GM12872 (cell line): ENCODE data around the gene TBXAS1.

ENCODE experiments used
- CTCF ChIP-seq: IDR thresholded peaks from 3 replicates; pipeline ENCODE4 v1.5.1; 2011; ENCODE audit warnings: low read depth, mild to moderate bottlenecking, low read length, moderate library complexity; ENCODE audit not compliant: insufficient read depth

Gene TBXAS1

GRCh38 chr7:140060243-140060630 is 231.2 kb downstream of the TBXAS1 start:
- TF ChIP-seq CTCF = no peak

- no peak for TF ChIP-seq CTCF
Observed at GRCh38 chr7:140060788-140061606, 231.9 kb downstream of the TBXAS1 start.

- no peak for TF ChIP-seq CTCF
Observed at GRCh38 chr7:140061607-140061930, 232.5 kb downstream of the TBXAS1 start.

GRCh38 chr7:140062118-140062527 is 233.1 kb downstream of the TBXAS1 start:
- TF ChIP-seq CTCF = no peak

- TF ChIP-seq CTCF = no peak
Observed at GRCh38 chr7:140062528-140063299, 233.7 kb downstream of the TBXAS1 start, which contains the start of gene PARP12. PARP12 (minus strand) TSS chr7:140062951; CDS start chr7:140062847, 104 bp downstream.

GRCh38 chr7:140067052-140067451 is 238.0 kb downstream of the TBXAS1 start:
- TF ChIP-seq CTCF = no peak

- TF ChIP-seq CTCF = no peak
Observed at GRCh38 chr7:140068033-140068432, 239.0 kb downstream of the TBXAS1 start.
